HG03139 (cell line): ENCODE results near the gene ZFPM1.

Experiments used
- ATAC-seq: cut with Tn5 transposase; IDR thresholded peaks from one replicate; pipeline ENCODE4 v1.9.1; 2021; ENCODE audit not compliant: unreplicated experiment

ZFPM1 gene

GRCh38 chr16:88560714-88561484, 107.8 kb downstream of the ZFPM1 start:
- ATAC-seq = no peak

GRCh38 chr16:88561485-88562359, 108.6 kb downstream of the ZFPM1 start:
- no peak for ATAC-seq

- no peak for ATAC-seq
Observed at GRCh38 chr16:88566158-88566557, 113.1 kb downstream of the ZFPM1 start.

GRCh38 chr16:88568710-88569613, 115.9 kb downstream of the ZFPM1 start:
- no peak for ATAC-seq

- peak; percentile 19 for ATAC-seq
Observed at GRCh38 chr16:88569614-88569984, 116.5 kb downstream of the ZFPM1 start.

- peak; percentile 70 for ATAC-seq
Observed at GRCh38 chr16:88569985-88570690, 117.1 kb downstream of the ZFPM1 start, which contains the start of gene ZC3H18. Gene ZC3H18 (plus strand): TSS chr16:88570403. CDS start chr16:88577124, 6,721 bp downstream.

- no peak for ATAC-seq
Observed at GRCh38 chr16:88570691-88571092, 117.6 kb downstream of the ZFPM1 start.

GRCh38 chr16:88575251-88575650, 122.2 kb downstream of the ZFPM1 start:
- ATAC-seq = no peak

- ATAC-seq = no peak
Observed at GRCh38 chr16:88576307-88576706, 123.2 kb downstream of the ZFPM1 start.

GRCh38 chr16:88577166-88577565, 124.1 kb downstream of the ZFPM1 start:
- no peak for ATAC-seq

GRCh38 chr16:88578446-88579313, 125.6 kb downstream of the ZFPM1 start:
- no peak for ATAC-seq

GRCh38 chr16:88580371-88580770, 127.3 kb downstream of the ZFPM1 start:
- ATAC-seq = no peak

- ATAC-seq = no peak
Observed at GRCh38 chr16:88581033-88581432, 128.0 kb downstream of the ZFPM1 start.

GRCh38 chr16:88582912-88583575, 130.0 kb downstream of the ZFPM1 start:
- ATAC-seq = no peak

GRCh38 chr16:88584676-88585075, 131.6 kb downstream of the ZFPM1 start:
- no peak for ATAC-seq

- ATAC-seq = no peak
Observed at GRCh38 chr16:88585269-88585668, 132.2 kb downstream of the ZFPM1 start.

- no peak for ATAC-seq
Observed at GRCh38 chr16:88585927-88586581, 133.0 kb downstream of the ZFPM1 start.
